ENCODE results near the gene EZH1. TPM values are rescaled to one million over a fixed set of nuclear protein-coding genes. Genes with fewer than 3 reads are reported as not detected.
"Not testable (repeated sequence)": the region's sequence is repeated elsewhere in the genome, so short reads cannot be mapped to it uniquely, and the experiment has no call there.

The EZH1 gene
- total RNA-seq, 4 donors from 2014 or later: 73.8 to 128 (median 109) TPM

DNA sequence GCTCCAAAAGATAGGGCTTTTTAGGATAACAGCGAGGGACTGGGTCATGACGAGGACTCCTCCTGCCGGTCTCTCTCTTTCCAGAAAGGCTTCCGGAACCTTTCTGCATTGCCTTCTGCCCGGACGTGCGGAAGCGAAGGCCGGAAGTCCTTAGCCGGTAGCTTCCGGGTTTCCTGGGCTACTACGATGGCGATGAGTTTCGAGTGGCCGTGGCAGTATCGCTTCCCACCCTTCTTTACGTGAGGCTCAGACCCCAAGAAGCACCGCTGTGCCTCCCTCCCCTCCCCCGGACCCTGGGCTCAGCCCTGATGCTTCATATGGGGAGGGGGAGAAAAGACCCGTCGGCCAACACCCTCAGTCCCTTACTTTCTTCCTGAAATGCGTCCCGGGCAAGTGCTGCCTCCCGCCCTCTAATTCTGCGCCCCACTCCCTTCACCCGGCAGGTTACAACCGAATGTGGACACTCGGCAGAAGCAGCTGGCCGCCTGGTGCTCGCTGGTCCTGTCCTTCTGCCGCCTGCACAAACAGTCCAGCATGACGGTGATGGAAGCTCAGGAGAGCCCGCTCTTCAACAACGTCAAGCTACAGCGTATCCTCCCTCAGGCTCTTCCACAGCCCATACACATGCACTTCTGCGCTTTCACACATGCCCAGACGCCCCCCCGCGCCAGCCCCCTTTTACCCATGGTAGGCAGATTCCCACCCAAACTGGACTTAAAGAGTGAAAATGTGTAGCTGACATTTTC is 28.6 kb upstream of the EZH1 start, which contains the start of gene VPS25:
Gene VPS25, plus strand, starts transcription at position 160 of the 746 bp plus-strand sequence. Its CDS starts 27 bp downstream, at position 187.
- Histone ChIP-seq H3K27me3 (no peaks in the 10 kb centered on the region), H3K36me3 (peaks cover 3 to 41% (median 28%) of the 10 kb centered on the region in 3 donors), H3K4me1 (peaks cover 0 to 15% (median 8%) of the 10 kb centered on the region in 4 donors), H3K9me3 (no peaks in the 10 kb centered on the region), H3K4me3 (peak within 1 kb of the TSS; percentile 69 to 78 (median 76)), H3K27ac (peak within 1 kb of the TSS; percentile 53 to 88 (median 80))
- peak; percentile 38 to 77 for DNase-seq (ENCODE audit: low spot score in 2 of 2)
- TF ChIP-seq, protein P1, sequence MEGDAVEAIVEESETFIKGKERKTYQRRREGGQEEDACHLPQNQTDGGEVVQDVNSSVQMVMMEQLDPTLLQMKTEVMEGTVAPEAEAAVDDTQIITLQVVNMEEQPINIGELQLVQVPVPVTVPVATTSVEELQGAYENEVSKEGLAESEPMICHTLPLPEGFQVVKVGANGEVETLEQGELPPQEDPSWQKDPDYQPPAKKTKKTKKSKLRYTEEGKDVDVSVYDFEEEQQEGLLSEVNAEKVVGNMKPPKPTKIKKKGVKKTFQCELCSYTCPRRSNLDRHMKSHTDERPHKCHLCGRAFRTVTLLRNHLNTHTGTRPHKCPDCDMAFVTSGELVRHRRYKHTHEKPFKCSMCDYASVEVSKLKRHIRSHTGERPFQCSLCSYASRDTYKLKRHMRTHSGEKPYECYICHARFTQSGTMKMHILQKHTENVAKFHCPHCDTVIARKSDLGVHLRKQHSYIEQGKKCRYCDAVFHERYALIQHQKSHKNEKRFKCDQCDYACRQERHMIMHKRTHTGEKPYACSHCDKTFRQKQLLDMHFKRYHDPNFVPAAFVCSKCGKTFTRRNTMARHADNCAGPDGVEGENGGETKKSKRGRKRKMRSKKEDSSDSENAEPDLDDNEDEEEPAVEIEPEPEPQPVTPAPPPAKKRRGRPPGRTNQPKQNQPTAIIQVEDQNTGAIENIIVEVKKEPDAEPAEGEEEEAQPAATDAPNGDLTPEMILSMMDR (IDR thresholded peaks at IDR 0.05): no peak
- TF ChIP-seq EP300 (IDR thresholded peaks at IDR 0.05) (peak in 1 of 2 donors; percentile 91), POLR2A (IDR thresholded peaks at IDR 0.05) (peak in 1 of 2 donors; percentile 51)
- 2% methylated on average over 30 to 37 of the region's 39 CpGs for WGBS, 2 donors

- no peaks in the 10 kb centered on the region for H3K27me3 ChIP-seq
- peaks cover 3 to 35% (median 23%) of the 10 kb centered on the region in 3 donors for H3K36me3 ChIP-seq
- peak overlapping the region; percentile 53 to 88 (median 80) for H3K27ac ChIP-seq
- peak overlapping the region; percentile 69 to 78 (median 76) for H3K4me3 ChIP-seq
- H3K9me3 ChIP-seq: no peaks in the 10 kb centered on the region
- H3K4me1 ChIP-seq: peaks cover 0 to 15% (median 8%) of the 10 kb centered on the region in 4 donors
- no peak for DNase-seq (ENCODE audit: low spot score in 2 of 2)
- WGBS, 2 donors: 3 to 6% methylated on average over 3 of the region's 3 CpGs
- TF ChIP-seq POLR2A (IDR thresholded peaks at IDR 0.05) (no peak), EP300 (IDR thresholded peaks at IDR 0.05) (no peak)
- TF ChIP-seq, protein P1 (IDR thresholded peaks at IDR 0.05): no peak
Observed at GRCh38 chr17:42772945-42773289, 28.1 kb upstream of the EZH1 start.

- WGBS, 2 donors: 72 to 73% methylated on average over 10 of the region's 10 CpGs
- H3K4me1 ChIP-seq: peaks cover 0 to 15% (median 8%) of the 10 kb centered on the region in 4 donors
- not testable (repeated sequence) for DNase-seq (ENCODE audit: low spot score in 2 of 2); H3K4me3 ChIP-seq; H3K36me3 ChIP-seq; H3K27ac ChIP-seq; H3K27me3 ChIP-seq; H3K9me3 ChIP-seq
Observed at GRCh38 chr17:42769964-42770363, 25.1 kb upstream of the EZH1 start.

GRCh38 chr17:42768006-42768405 is 23.2 kb upstream of the EZH1 start:
- WGBS, 2 donors: 71 to 73% methylated on average over 9 of the region's 9 CpGs

DNA sequence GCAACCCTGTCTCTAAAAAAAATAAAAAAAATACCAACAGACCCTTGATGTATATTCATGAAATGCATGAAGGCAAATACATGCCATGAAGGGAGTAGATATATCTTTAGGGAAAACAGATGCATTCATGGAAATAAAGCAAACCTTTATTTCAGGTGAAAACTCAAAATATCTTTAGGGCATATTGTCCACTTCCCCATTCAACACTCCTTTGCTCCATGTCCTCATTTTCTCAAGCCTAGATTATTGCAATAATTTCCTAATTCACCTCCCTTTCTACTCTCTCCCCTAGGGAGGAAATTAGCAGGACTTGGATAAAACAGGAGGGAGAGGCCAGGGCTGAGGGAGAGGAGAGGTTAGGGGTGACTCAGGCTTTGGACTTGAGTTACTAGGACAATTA is 22.7 kb upstream of the EZH1 start:
- TF ChIP-seq, protein P1 (IDR thresholded peaks at IDR 0.05): no peak
- TF ChIP-seq EP300 (IDR thresholded peaks at IDR 0.05) (no peak), POLR2A (IDR thresholded peaks at IDR 0.05) (no peak)
- DNase-seq (ENCODE audit: low spot score in 2 of 2): no peak
- Histone ChIP-seq H3K9me3 (no peaks in the 10 kb centered on the region), H3K27me3 (peaks cover 0 to 6% of the 10 kb centered on the region in 2 donors), H3K36me3 (no peaks in the 10 kb centered on the region), H3K4me3 (no peak overlapping the region), H3K4me1 (peaks cover 0 to 10% (median 4%) of the 10 kb centered on the region in 4 donors), H3K27ac (no peak overlapping the region)

More at GRCh38 chr17:42768006-42768405, 23.2 kb upstream of the EZH1 start:
- H3K9me3 ChIP-seq; H3K27ac ChIP-seq; DNase-seq (ENCODE audit: low spot score in 2 of 2); H3K36me3 ChIP-seq; H3K27me3 ChIP-seq; H3K4me1 ChIP-seq; H3K4me3 ChIP-seq: not testable (repeated sequence)

- Histone ChIP-seq H3K9me3 (no peaks in the 10 kb centered on the region), H3K27me3 (peaks cover 0 to 19% of the 10 kb centered on the region in 2 donors), H3K27ac (no peak overlapping the region), H3K4me1 (peaks cover 0 to 23% (median 10%) of the 10 kb centered on the region in 4 donors), H3K4me3 (no peak overlapping the region), H3K36me3 (no peaks in the 10 kb centered on the region)
- DNase-seq (ENCODE audit: low spot score in 2 of 2): no peak
- WGBS, 2 donors: 82 to 90% methylated on average over 6 of the region's 6 CpGs
- TF ChIP-seq, protein P1 (IDR thresholded peaks at IDR 0.05): no peak
- TF ChIP-seq POLR2A (IDR thresholded peaks at IDR 0.05) (no peak), EP300 (IDR thresholded peaks at IDR 0.05) (no peak)
Observed at GRCh38 chr17:42766124-42766523, 21.3 kb upstream of the EZH1 start.
